GM13976 (cell line): Measurements from ENCODE around the gene PELI2.

Source experiments
- DNase-seq: peaks from one replicate; pipeline ENCODE4 v3.0.0; 2012; ENCODE audit warnings: low spot score
- CTCF ChIP-seq: IDR thresholded peaks from 2 replicates; pipeline ENCODE4 v1.5.1; 2012; ENCODE audit warnings: borderline replicate concordance, mild to moderate bottlenecking; ENCODE audit not compliant: insufficient read depth; ENCODE audit errors: extremely low read depth, missing control alignments, control extremely low read depth
- in situ Hi-C: fragments of 300-500 bp; cut with MboI; formaldehyde crosslinking; loops from one replicate; pipeline ENCODE4 v1.12.0; 2022; ENCODE audit warnings: low sequenced_read_pairs, mixed read lengths, inconsistent platforms; ENCODE audit not compliant: unreplicated experiment

Gene PELI2

DNA sequence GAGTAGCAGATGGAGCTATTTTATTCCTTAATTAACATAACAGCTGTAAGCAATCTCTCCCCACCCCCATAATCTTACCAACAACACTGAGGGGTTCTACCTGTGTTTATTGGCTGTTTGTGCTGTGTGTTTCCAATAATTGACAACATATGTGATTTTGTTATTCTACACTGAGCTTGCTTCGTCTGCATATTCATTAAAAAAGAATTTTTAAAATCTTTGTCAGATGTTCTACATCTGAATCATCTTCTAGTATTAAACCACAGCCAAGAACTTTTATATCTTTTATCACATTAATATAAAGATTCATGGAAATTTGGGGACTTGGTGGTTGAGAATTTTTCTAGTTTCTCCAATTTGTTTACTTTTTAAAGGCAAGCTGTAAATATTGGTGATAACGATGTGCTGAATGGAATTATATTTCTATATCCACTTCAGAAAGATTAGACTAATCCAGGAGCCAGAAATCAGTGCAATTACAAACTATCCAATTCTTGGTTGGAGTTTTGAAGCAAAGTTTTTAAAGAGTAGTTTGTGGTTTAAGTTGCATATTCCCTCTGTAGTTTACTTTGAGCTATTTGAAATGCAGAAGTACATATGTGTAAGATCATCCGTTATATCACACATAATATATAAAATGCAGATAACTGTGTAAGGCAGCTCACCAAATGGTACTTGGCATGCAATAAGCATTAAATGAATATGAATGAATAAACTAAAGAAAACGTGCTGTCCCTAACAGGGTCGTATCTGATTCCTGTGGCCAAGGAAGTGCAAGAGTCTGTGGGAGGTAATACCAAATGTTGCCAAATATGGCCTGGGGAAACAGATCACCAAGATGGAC lies 206.9 kb downstream of the PELI2 start:
- TF ChIP-seq CTCF: no peak
- in situ Hi-C loops: no loop called here
- no peak for DNase-seq

GRCh38 chr14:56328021-56328420 lies 209.8 kb downstream of the PELI2 start:
- in situ Hi-C loops: no loop called here
- no peak for DNase-seq
- TF ChIP-seq CTCF: no peak

DNA sequence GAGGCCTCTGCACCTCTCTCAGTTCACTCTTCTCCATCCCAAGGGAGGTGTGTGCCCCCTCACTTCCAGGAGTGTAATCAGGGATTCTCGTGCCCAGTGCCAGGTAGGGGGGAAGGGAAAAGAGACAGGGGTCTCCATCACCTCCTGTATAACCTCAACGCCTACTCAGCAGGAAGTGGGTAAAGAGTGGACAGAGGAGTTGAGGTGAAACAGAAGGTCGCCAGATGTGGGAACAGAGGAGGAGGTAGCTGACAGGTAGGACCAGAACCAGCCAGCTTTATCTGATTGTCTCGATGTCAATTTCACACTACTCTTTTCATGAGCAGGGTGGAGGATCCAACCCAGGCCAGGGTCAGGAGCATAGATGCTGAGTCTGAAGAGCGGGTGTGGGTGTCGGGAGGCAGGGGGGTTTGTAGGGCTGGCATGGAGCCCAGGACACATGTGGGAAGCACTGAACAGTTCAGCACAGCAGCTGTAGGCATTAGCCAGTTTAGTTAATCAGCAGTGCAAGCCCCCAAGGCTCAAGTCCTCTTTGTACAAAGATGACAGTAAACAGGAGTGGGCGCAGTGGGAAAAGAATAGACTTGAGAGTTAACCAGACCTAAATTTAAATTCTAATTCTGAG lies 213.5 kb downstream of the PELI2 start:
- no peak for TF ChIP-seq CTCF
- in situ Hi-C loops: no loop called here
- no peak for DNase-seq

- DNase-seq: no peak
- in situ Hi-C loops: no loop called here
- TF ChIP-seq CTCF: no peak
These were observed 215.4 kb downstream of the PELI2 start for GRCh38 chr14:56333359-56334292.

DNA sequence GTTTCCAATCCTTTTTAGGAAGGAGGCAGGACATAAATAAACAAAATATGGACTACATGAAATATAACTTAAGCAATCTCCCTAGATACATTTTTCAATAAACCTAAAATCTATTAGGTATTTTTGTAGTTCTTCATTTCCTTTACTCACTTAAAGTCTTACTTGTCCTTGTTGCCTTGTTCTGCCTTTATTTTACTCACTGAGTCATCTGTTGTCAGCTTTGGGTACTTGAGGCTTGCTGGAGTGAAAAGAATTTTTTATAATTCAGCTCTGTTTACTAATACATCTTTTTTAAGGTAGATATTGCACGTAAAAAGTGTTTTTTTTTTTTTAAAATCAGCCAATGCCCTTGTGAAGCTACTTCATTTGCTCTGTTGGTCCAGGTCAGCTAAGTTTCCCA lies 216.2 kb downstream of the PELI2 start:
- no peak for TF ChIP-seq CTCF
- in situ Hi-C loops: no loop called here
- no peak for DNase-seq

DNA sequence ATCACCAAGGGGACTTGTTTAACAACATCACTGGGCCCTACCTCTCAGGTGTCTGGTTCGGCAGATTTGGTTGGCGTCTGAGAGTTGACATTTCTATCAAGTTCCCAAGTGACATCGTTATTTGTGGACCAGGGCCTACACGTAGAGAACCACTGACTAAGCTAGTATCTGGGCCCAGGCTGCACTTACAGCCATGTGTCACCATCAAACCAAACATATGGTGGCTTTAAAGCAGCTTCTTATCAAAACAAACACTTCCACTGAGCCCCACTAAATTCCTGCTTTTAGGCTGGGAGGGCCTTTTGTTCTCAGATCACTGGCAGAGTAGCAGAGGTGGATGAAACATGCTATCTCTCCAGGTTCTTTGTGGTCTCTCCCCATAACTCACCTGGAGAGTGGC lies 220.5 kb downstream of the PELI2 start:
- TF ChIP-seq CTCF: no peak
- in situ Hi-C loops: no loop called here
- no peak for DNase-seq
